Sigmoid colon (tissue), 7 donors: ENCODE measurements around the gene WNK2. TPM values are rescaled to one million over a fixed set of nuclear protein-coding genes. Genes with fewer than 3 reads are reported as not detected.
"Not testable (repeated sequence)": the region's sequence is repeated elsewhere in the genome, so short reads cannot be mapped to it uniquely, and the experiment has no call there.

ENCODE experiments used
- DNase-seq: peaks from one replicate; pipeline ENCODE4 v3.0.0-alpha.2; 2019
- H3K27ac ChIP-seq, 4 donors: fragments of 200-600 bp; sonication (generic); one replicate each; pipeline ENCODE4 v1.5.1; 2016 to 2019; ENCODE audit warnings: mild to moderate bottlenecking in 1 of 4
- H3K27me3 ChIP-seq, 3 donors: fragments of 200-600 bp; sonication (generic); one replicate each; pipeline ENCODE4 v1.5.1; 2019; ENCODE audit warnings: mild to moderate bottlenecking in 1 of 3
- H3K36me3 ChIP-seq, 4 donors: fragments of 200-600 bp; sonication (generic); one replicate each; pipeline ENCODE4 v1.5.1; 2016 to 2019
- H3K4me1 ChIP-seq, 4 donors: fragments of 200-600 bp; sonication (generic); one replicate each; pipeline ENCODE4 v1.5.1; 2017 to 2019
- H3K4me3 ChIP-seq, 4 donors: fragments of 200-600 bp; sonication (generic); one replicate each; pipeline ENCODE4 v1.5.1; 2017 to 2019; ENCODE audit warnings: mild to moderate bottlenecking in 2 of 4, moderate library complexity in 1 of 4
- H3K9me3 ChIP-seq, 4 donors: fragments of 200-600 bp in 3 of 4; sonication (generic) in 3 of 4; one replicate each; pipeline versions ENCODE4 v1.5.1 to v1.6.1; 2013 to 2019
- EP300 ChIP-seq, 4 donors: sonication (generic); formaldehyde crosslinking; IDR thresholded peaks; one replicate each; pipeline ENCODE4 v1.6.1; 2017; ENCODE audit warnings: antibody characterized with exemption in 4 of 4
- POLR2A ChIP-seq, 2 donors: fragments of 450-650 bp; IDR thresholded peaks; one replicate each; pipeline ENCODE4 v1.6.1; 2016; ENCODE audit warnings: antibody characterized with exemption in 2 of 2, mild to moderate bottlenecking in 2 of 2, moderate library complexity in 2 of 2
- POLR2AphosphoS5 ChIP-seq, 4 donors: sonication (generic); formaldehyde crosslinking; IDR thresholded peaks; one replicate each; pipeline ENCODE4 v1.6.1; 2017; ENCODE audit warnings: antibody characterized with exemption in 4 of 4
- WGBS, 2 donors: extraction: QIAGEN DNeasy Blood & Tissue Kit; methylation state at CpG; one replicate each; pipeline ENCODE4 v1.1.7; 2013; 5-methylcytosine and 5-hydroxymethylcytosine counted together
- intact Hi-C: fragments of 100-400 bp; cut with DNase I; formaldehyde crosslinking; loops from one replicate; pipeline ENCODE4 v1.15.1; 2023
- polyA plus RNA-seq, 3 donors: library from polyadenylated mRNA; stranded (reverse); fragments of 200-250 nt; gene quantifications; one replicate each; pipeline ENCODE4 v1.2.3, GENCODE V29; 2013
- total RNA-seq, 4 donors: library from RNA; depleted of rRNA; stranded (reverse); fragments of >200 nt; gene quantifications; one replicate each; pipeline ENCODE4 v1.1.0, GENCODE V29; 2016
- TF ChIP-seq, protein P1 (sequence below), 4 experiments: fragments of 450-650 bp in 3 of 4; fragments of 200-600 bp in 1 of 4; IDR thresholded peaks; one replicate each; pipeline ENCODE4 v1.5.1; 2016 to 2019; ENCODE audit warnings: antibody characterized with exemption in 4 of 4, mild to moderate bottlenecking in 3 of 4, moderate library complexity in 2 of 4
- donor health status: healthy with polysubstance abuse.
- donor health status: Bipolar disorder and iron deficiency.
- donor health status: healthy.

Gene WNK2
- total and polyA plus RNA-seq, 7 donors: 12.6 to 95.8 (median 20.0) TPM

DNA sequence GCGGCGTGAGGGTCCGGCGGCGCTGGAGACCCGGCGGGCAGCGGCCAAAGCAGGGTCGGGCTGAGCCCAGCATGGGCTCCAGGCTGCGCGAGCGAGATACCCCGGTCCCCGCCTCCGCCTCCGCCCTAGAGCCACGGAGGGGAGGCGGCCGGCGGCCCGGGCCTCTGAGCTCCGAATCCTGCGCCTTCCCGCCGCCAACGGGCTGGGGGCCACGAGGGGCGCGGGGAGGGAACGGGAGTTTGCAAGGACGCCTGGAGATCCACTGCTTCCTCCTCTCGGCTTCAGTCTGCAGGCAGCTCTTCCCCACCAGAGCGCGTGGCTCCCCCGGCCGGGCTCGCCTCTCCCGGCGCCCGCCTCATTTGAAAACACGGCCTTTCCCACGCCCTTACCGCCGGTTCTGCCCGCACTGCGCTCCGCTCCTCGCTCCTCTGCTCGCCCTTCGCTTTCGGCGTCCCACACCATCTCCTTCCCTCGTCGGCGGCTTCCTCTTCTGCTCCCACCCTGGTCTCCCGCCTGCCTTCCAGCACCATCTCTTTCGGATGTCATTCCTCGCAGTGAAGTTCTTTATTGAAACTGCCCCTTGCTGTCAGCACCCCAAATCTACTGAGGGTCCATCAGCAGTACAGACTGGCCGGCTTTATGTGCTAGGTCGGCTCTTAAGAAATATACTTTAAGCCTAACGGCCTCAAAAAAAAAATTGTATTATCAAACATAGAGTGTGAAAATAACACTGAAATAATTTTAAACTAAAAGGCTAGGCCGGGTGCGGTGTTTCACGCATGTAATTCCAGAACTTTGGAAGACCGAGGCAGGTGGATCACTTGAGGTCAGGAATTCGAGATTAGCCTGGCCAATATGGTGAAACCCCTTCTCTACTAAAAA, 162.5 kb downstream of the WNK2 start:
- Histone ChIP-seq H3K36me3 (no peaks in the 10 kb centered on the region), H3K4me1 (peaks cover 0 to 13% (median 5%) of the 10 kb centered on the region in 4 donors), H3K27me3 (no peaks in the 10 kb centered on the region), H3K27ac (no peak overlapping the region), H3K4me3 (peak overlapping the region; percentile 18 to 63 (median 52)), H3K9me3 (no peaks in the 10 kb centered on the region)
- intact Hi-C loops: no loop called here
- TF ChIP-seq EP300 (IDR thresholded peaks at IDR 0.05) (no peak), POLR2AphosphoS5 (IDR thresholded peaks at IDR 0.05) (no peak), POLR2A (IDR thresholded peaks at IDR 0.05) (no peak)
- TF ChIP-seq, protein P1, sequence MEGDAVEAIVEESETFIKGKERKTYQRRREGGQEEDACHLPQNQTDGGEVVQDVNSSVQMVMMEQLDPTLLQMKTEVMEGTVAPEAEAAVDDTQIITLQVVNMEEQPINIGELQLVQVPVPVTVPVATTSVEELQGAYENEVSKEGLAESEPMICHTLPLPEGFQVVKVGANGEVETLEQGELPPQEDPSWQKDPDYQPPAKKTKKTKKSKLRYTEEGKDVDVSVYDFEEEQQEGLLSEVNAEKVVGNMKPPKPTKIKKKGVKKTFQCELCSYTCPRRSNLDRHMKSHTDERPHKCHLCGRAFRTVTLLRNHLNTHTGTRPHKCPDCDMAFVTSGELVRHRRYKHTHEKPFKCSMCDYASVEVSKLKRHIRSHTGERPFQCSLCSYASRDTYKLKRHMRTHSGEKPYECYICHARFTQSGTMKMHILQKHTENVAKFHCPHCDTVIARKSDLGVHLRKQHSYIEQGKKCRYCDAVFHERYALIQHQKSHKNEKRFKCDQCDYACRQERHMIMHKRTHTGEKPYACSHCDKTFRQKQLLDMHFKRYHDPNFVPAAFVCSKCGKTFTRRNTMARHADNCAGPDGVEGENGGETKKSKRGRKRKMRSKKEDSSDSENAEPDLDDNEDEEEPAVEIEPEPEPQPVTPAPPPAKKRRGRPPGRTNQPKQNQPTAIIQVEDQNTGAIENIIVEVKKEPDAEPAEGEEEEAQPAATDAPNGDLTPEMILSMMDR (IDR thresholded peaks at IDR 0.05): no peak
- WGBS, 2 donors: 13 to 18% methylated on average over 66 of the region's 66 CpGs
- DNase-seq: no peak

DNA sequence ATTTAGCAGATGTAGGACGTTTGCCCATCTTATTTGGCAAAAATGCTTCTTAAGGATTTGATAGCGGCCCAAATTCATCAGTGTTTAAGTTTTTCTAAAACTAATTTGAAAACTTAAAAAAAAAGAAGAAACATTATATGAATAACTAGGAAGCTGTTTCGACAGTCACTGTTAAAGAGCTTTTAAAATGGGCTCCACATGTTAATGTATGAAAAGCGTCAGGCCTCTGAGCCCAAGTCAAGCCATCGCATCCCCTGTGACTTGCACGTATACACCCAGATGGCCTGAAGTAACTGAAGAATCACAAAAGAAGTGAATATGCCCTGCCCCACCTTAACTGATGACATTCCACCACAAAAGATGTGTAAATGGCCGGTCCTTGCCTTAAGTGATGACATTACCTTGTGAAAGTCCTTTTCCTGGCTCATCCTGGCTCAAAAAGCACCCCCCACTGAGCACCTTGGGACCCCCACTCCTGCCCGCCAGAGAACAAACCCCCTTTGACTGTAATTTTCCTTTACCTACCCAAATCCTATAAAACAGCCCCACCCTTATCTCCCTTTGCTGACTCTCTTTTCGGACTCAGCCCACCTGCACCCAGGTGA, 163.5 kb downstream of the WNK2 start:
- H3K27ac ChIP-seq, H3K9me3 ChIP-seq, H3K4me3 ChIP-seq, DNase-seq, H3K36me3 ChIP-seq, intact Hi-C loops, H3K27me3 ChIP-seq: not testable (repeated sequence)
- peaks cover 0 to 13% (median 5%) of the 10 kb centered on the region in 4 donors for H3K4me1 ChIP-seq
- 89 to 94% methylated on average over 8 to 9 of the region's 9 CpGs for WGBS, 2 donors

DNA sequence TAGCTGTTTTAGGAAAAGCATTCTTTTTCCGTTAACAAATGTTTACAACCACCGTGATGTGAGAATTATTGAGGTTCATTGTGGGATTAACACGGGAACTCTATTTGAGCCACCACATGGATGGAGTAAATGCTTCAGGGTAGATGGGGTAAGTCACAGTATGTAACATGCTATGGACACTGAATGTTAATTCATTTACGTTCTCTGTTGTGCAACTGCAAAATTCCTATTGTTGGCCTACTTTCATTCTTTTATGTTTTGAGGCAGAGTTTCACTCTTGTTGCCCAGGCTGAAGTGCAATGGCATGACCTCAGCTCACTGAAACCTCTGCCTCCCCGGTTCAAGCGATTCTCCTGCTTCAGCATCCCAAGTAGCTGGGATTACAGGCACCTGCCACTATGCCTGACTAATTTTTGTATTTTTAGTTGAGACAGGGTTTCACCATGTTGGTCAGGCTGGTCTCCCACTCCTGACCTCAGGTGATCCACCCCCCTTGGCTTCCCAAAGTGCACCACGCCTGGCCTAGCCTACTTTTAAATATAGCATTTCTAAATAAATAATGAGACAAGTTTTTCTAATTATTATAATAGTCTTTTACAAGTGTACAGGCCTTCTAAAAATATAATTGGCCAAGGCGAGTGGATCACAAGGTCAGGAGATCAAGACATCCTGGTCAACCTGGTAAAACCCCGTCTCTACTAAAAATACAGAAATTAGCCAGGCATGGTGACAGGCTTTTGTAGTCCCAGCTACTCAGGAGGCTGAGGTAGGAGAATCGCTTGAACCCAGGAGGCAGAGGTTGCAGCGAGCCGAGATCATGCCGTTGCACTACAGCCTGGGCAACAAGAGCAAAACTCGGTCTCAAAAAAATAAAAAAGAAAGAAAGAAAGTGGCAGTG, 169.7 kb downstream of the WNK2 start:
- H3K36me3 ChIP-seq, DNase-seq, H3K9me3 ChIP-seq, H3K4me3 ChIP-seq, H3K27ac ChIP-seq, H3K4me1 ChIP-seq, intact Hi-C loops, H3K27me3 ChIP-seq: not testable (repeated sequence)
- WGBS, 2 donors: 93% methylated on average over 14 of the region's 14 CpGs

GRCh38 chr9:93354451-93354850, 170.5 kb downstream of the WNK2 start:
- 93 to 96% methylated on average over 4 of the region's 4 CpGs for whole genome bisulfite sequencing, 2 donors
- no peak overlapping the region for H3K27ac ChIP-seq

DNA sequence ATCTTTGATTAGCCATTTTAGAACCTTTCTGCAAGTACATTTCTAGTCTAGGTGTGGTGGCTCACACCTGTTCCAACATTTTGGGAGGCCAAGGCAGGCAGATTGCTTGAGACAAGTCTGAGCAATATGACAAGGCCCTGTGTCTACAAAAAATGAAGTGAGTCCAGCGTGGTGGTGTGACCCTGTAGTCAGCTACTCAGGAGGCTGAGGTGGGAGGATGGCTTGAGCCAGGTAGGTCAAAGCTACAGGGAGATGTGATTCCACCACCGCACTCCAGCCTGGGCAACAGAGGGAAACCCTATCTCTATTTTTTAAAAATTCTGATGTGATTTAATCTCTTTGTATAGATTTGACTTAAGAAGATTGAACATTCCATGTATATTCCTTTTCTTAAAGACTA, 171.9 kb downstream of the WNK2 start:
- 93 to 94% methylated on average over 2 of the region's 2 CpGs for WGBS, 2 donors
- H3K27ac ChIP-seq: no peak overlapping the region
- TF ChIP-seq EP300 (IDR thresholded peaks at IDR 0.05) (no peak), POLR2AphosphoS5 (IDR thresholded peaks at IDR 0.05) (no peak), POLR2A (IDR thresholded peaks at IDR 0.05) (no peak)
- TF ChIP-seq, protein P1 (IDR thresholded peaks at IDR 0.05): no peak
- H3K36me3 ChIP-seq: no peaks in the 10 kb centered on the region
- no peak overlapping the region for H3K4me3 ChIP-seq
- intact Hi-C loops: no loop called here
- peaks cover 0 to 5% (median 0%) of the 10 kb centered on the region in 4 donors for H3K9me3 ChIP-seq
- no peak for DNase-seq
- H3K27me3 ChIP-seq: no peaks in the 10 kb centered on the region
- no peaks in the 10 kb centered on the region for H3K4me1 ChIP-seq

More at GRCh38 chr9:93354451-93354850, 170.5 kb downstream of the WNK2 start:
- H3K9me3 ChIP-seq: no peaks in the 10 kb centered on the region
- TF ChIP-seq POLR2A (IDR thresholded peaks at IDR 0.05) (no peak), POLR2AphosphoS5 (IDR thresholded peaks at IDR 0.05) (no peak), EP300 (IDR thresholded peaks at IDR 0.05) (no peak)
- TF ChIP-seq, protein P1 (IDR thresholded peaks at IDR 0.05): no peak
- intact Hi-C loops: no loop called here
- no peaks in the 10 kb centered on the region for H3K4me1 ChIP-seq
- DNase-seq: no peak
- no peaks in the 10 kb centered on the region for H3K27me3 ChIP-seq
- no peaks in the 10 kb centered on the region for H3K36me3 ChIP-seq
- no peak overlapping the region for H3K4me3 ChIP-seq
